Nephron progenitor cell (in vitro differentiated cells): ENCODE results near the gene PLEKHA5.
"Not testable (repeated sequence)": the region's sequence is repeated elsewhere in the genome, so short reads cannot be mapped to it uniquely, and the experiment has no call there.

Source experiments
- DNase-seq: peaks from one replicate; pipeline ENCODE4 v3.0.0; 2021
- H3K27ac Mint-ChIP-seq: 2 replicates; pipeline ENCODE4 v1.8.0; 2021; ENCODE audit warnings: mild to moderate bottlenecking, moderate library complexity, mixed read lengths
- H3K27me3 Mint-ChIP-seq: 2 replicates; pipeline ENCODE4 v1.8.0; 2021; ENCODE audit warnings: mild to moderate bottlenecking, low read depth, mixed read lengths; ENCODE audit not compliant: poor library complexity
- H3K36me3 Mint-ChIP-seq: 2 replicates; pipeline ENCODE4 v1.8.0; 2021; ENCODE audit warnings: low read depth, mixed read lengths
- H3K4me1 Mint-ChIP-seq: 2 replicates; pipeline ENCODE4 v1.8.0; 2021; ENCODE audit warnings: mixed read lengths
- H3K4me3 Mint-ChIP-seq: 2 replicates; pipeline ENCODE4 v1.8.0; 2021; ENCODE audit warnings: mild to moderate bottlenecking, moderate library complexity, mixed read lengths
- H3K9me3 Mint-ChIP-seq: 2 replicates; pipeline ENCODE4 v1.8.0; 2021; ENCODE audit warnings: mild to moderate bottlenecking, moderate library complexity, mixed read lengths
- CTCF ChIP-seq: fragments of 200-600 bp; sonication (generic); IDR thresholded peaks from 2 replicates; pipeline ENCODE4 v1.5.0; 2021; ENCODE audit warnings: antibody characterized with exemption

Gene PLEKHA5

GRCh38 chr12:19397534-19397933 is 268.0 kb downstream of the PLEKHA5 start:
- no peak for TF ChIP-seq CTCF
- Mint-ChIP-seq H3K36me3 (no peaks in the 10 kb centered on the region), H3K9me3 (no peaks in the 10 kb centered on the region), H3K27ac (no peak overlapping the region), H3K4me3 (no peak overlapping the region), H3K27me3 (peaks cover 4% of the 10 kb centered on the region), H3K4me1 (no peaks in the 10 kb centered on the region)
- DNase-seq = no peak

GRCh38 chr12:19398376-19399363 is 269.1 kb downstream of the PLEKHA5 start:
- H3K27me3 Mint-ChIP-seq = peaks cover 4% of the 10 kb centered on the region
- no peaks in the 10 kb centered on the region for H3K9me3 Mint-ChIP-seq
- DNase-seq = no peak
- H3K4me1 Mint-ChIP-seq = no peaks in the 10 kb centered on the region
- H3K27ac Mint-ChIP-seq = no peak overlapping the region
- no peak overlapping the region for H3K4me3 Mint-ChIP-seq
- no peaks in the 10 kb centered on the region for H3K36me3 Mint-ChIP-seq
- no peak for TF ChIP-seq CTCF

- H3K9me3 Mint-ChIP-seq, H3K4me1 Mint-ChIP-seq, H3K36me3 Mint-ChIP-seq, DNase-seq, H3K4me3 Mint-ChIP-seq, H3K27ac Mint-ChIP-seq, H3K27me3 Mint-ChIP-seq: not testable (repeated sequence)
Measured at GRCh38 chr12:19400649-19401285, 271.2 kb downstream of the PLEKHA5 start.

- Mint-ChIP-seq H3K27ac (peak overlapping the region; percentile 19), H3K27me3 (peaks cover 7% of the 10 kb centered on the region), H3K36me3 (no peaks in the 10 kb centered on the region), H3K4me3 (no peak overlapping the region), H3K9me3 (no peaks in the 10 kb centered on the region), H3K4me1 (no peaks in the 10 kb centered on the region)
- TF ChIP-seq CTCF = no peak
- DNase-seq = no peak
Measured at GRCh38 chr12:19402211-19402610, 272.7 kb downstream of the PLEKHA5 start.

GRCh38 chr12:19402743-19403431 is 273.4 kb downstream of the PLEKHA5 start:
- no peaks in the 10 kb centered on the region for H3K36me3 Mint-ChIP-seq
- DNase-seq = no peak
- H3K27ac Mint-ChIP-seq = no peak overlapping the region
- no peaks in the 10 kb centered on the region for H3K4me1 Mint-ChIP-seq
- H3K9me3 Mint-ChIP-seq = no peaks in the 10 kb centered on the region
- no peak overlapping the region for H3K4me3 Mint-ChIP-seq
- H3K27me3 Mint-ChIP-seq = peaks cover 3% of the 10 kb centered on the region
- TF ChIP-seq CTCF = no peak

GRCh38 chr12:19404242-19404880 is 274.8 kb downstream of the PLEKHA5 start:
- Mint-ChIP-seq H3K4me3 (no peak overlapping the region), H3K4me1 (peaks cover 3% of the 10 kb centered on the region), H3K9me3 (no peaks in the 10 kb centered on the region), H3K27me3 (peaks cover 3% of the 10 kb centered on the region), H3K27ac (no peak overlapping the region), H3K36me3 (no peaks in the 10 kb centered on the region)
- TF ChIP-seq CTCF = no peak
- DNase-seq = no peak
